Measurements from ENCODE around the gene CDH13. TPM values are rescaled to one million over a fixed set of nuclear protein-coding genes. Genes with fewer than 3 reads are reported as not detected.

CDH13 gene
- total and polyA plus RNA-seq, 2 experiments from 2014 or later = 1.6 to 4.4 TPM

DNA sequence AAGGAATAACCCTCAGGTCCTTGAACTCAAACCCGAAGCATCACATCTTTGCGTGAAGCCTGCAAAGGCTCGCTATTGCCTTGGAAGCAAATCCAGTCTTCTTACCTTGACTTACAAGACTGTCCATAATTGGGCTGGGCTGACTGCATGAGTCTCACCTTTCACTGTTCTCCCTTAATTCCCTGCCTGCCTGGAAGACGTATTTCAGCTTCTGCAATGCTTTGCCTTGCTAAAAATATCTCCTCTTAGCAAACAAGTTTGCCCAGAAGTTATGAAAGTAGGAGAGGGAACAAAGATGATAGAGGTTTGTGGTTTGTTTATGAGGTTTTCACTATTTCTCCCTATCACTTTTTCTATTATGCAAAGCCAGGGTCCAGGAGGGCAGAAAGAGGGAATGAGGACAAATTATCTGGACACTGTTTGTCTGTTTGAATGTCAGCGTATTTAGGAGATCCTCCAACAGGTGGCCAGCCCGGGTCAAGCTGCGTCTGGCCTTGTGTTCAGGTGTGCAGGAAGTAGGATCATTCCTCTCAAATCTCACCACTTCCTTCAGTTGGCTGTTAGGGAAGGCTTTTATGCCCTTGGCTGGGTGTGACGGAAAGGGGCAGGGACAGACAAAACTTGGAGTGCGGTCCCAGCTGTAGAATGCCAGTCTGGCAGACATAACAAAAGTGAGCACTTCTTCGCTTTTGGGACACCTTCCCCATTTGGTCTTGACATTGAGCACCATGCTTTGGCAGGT lies 488.9 kb downstream of the CDH13 start (continued):
- no peak for TF ChIP-seq POLR2AphosphoS5 (IDR thresholded peaks at IDR 0.05; ENCODE audit: low read depth)

DNA sequence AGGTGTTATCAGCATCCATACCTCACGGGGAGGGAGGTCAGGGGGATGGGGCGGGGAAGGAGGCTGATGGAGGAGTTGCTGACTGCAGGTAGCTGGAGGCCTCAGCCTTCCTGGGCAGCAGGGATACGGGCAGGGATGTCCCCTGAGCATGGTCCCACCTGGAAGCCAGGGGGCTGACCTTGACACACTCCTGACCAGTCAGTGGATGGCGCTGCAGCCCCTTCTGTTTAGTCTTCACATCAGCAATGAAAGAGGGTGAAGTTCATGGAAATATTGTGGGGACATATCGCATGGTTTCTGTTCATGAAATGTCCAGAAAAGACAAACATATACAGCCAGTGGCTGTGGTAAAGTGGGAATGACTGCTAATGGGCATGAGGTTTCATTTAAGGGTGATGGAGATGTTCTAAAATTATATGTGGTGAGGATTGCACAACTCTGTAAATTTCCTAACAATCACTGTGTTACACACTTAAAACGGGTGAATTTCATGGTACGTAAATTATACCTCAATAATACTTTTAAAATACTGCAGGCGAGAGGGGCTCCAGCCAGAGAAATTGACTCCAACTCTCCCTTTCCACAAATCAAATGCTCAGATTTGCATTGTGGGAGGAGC lies 489.6 kb downstream of the CDH13 start:
- Histone ChIP-seq H3K4me3 (no peak overlapping the region), H3K36me3 (ENCODE audit: insufficient read depth) (no peaks in the 10 kb centered on the region), H3K27me3 (ENCODE audit: insufficient read depth) (no peaks in the 10 kb centered on the region), H3K9me2 (ENCODE audit: insufficient read depth) (0 out of 2 replicates have a peak, but pooled peaks cover 4% of the 10 kb centered on the region), H4K20me1 (replicated peaks; ENCODE audit: insufficient read depth) (no peaks in the 10 kb centered on the region; the same call in 1 of the 2 replicates), H2AFZ (no peak overlapping the region), H3K4me2 (no peak overlapping the region), H3K27ac (ENCODE audit: low read depth) (no peak overlapping the region), H3K79me2 (replicated peaks; ENCODE audit: insufficient read depth) (no peaks in the 10 kb centered on the region), H3K4me1 (ENCODE audit: insufficient read depth) (peaks cover 19% of the 10 kb centered on the region), H3F3A (replicated peaks; ENCODE audit: low read depth) (no peaks in the 10 kb centered on the region)
- no peak overlapping the region for H3K4me3 Mint-ChIP-seq
- H3K9me3 Mint-ChIP-seq = no peaks in the 10 kb centered on the region
- no peak overlapping the region for H3K27ac Mint-ChIP-seq
- peak; percentile 39 for DNase-seq (ENCODE audit: low spot score)
- ATAC-seq = peak; percentile 42
- H3K36me3 Mint-ChIP-seq (ENCODE audit: low read depth) = no peaks in the 10 kb centered on the region
- H3K4me1 Mint-ChIP-seq = peaks cover 17% of the 10 kb centered on the region
- no peaks in the 10 kb centered on the region for H3K27me3 Mint-ChIP-seq (ENCODE audit: insufficient read depth, low read depth, poor library complexity)
- TF ChIP-seq, protein P1, sequence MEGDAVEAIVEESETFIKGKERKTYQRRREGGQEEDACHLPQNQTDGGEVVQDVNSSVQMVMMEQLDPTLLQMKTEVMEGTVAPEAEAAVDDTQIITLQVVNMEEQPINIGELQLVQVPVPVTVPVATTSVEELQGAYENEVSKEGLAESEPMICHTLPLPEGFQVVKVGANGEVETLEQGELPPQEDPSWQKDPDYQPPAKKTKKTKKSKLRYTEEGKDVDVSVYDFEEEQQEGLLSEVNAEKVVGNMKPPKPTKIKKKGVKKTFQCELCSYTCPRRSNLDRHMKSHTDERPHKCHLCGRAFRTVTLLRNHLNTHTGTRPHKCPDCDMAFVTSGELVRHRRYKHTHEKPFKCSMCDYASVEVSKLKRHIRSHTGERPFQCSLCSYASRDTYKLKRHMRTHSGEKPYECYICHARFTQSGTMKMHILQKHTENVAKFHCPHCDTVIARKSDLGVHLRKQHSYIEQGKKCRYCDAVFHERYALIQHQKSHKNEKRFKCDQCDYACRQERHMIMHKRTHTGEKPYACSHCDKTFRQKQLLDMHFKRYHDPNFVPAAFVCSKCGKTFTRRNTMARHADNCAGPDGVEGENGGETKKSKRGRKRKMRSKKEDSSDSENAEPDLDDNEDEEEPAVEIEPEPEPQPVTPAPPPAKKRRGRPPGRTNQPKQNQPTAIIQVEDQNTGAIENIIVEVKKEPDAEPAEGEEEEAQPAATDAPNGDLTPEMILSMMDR (conservative IDR thresholded peaks at IDR 0.05; ENCODE audit: low read depth in 2 of 2) = peak; percentile 43 to 74
- no peak for TF ChIP-seq EZH2phosphoT487 (IDR thresholded peaks at IDR 0.05; ENCODE audit: unreplicated experiment)

DNA sequence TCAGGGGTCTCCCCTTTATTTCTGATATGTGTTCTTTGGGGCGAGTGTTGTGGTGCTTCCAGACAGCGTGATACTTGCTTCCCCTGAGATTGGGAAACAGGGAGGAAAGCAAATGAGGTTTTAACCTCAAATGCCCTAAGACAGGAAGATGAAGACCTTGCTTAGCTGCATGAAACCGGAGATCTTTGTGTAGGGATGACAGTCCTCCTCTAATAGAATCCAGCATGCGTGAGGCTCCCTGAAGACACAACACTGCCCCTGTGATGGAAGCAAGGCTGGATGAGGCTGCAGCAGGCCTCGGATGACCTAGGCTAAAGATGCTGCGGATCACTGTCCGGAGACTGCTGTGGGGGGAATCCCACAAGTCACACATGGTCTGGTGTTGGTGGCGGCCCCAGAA lies 491.0 kb downstream of the CDH13 start:
- H3K4me1 Mint-ChIP-seq = peaks cover 17% of the 10 kb centered on the region
- no peak for DNase-seq (ENCODE audit: low spot score)
- no peak overlapping the region for H3K27ac Mint-ChIP-seq
- peaks cover 19% of the 10 kb centered on the region for H3K4me1 ChIP-seq (ENCODE audit: insufficient read depth)
- no peaks in the 10 kb centered on the region for H3K36me3 Mint-ChIP-seq (ENCODE audit: low read depth)
- no peaks in the 10 kb centered on the region for H3K36me3 ChIP-seq (ENCODE audit: insufficient read depth)
- H3K9me2 ChIP-seq (ENCODE audit: insufficient read depth) = 0 out of 2 replicates have a peak, but pooled peaks cover 4% of the 10 kb centered on the region
- H3K27me3 ChIP-seq (ENCODE audit: insufficient read depth) = no peaks in the 10 kb centered on the region
- H2AFZ ChIP-seq = no peak overlapping the region
- H3K9me3 Mint-ChIP-seq = no peaks in the 10 kb centered on the region
- TF ChIP-seq STAT1 (IDR thresholded peaks at IDR 0.05; ENCODE audit: unreplicated experiment) = no peak
- no peak for TF ChIP-seq NANOG (IDR thresholded peaks at IDR 0.05; ENCODE audit: borderline replicate concordance)
- TF ChIP-seq ZNF114 (CRISPR knock-in tag; IDR thresholded peaks at IDR 0.05) = no peak
- no peak for TF ChIP-seq JUNB (IDR thresholded peaks at IDR 0.05; ENCODE audit: unreplicated experiment)
- TF ChIP-seq EZH2 (IDR thresholded peaks at IDR 0.05; ENCODE audit: low read depth, unreplicated experiment) = no peak
- no peaks in the 10 kb centered on the region for H3F3A ChIP-seq (replicated peaks; ENCODE audit: low read depth)
- H3K27me3 Mint-ChIP-seq (ENCODE audit: insufficient read depth, low read depth, poor library complexity) = no peaks in the 10 kb centered on the region
- ATAC-seq = no peak
- H4K20me1 ChIP-seq (replicated peaks; ENCODE audit: insufficient read depth) = no peaks in the 10 kb centered on the region; the same call in 1 of the 2 replicates
- H3K4me3 Mint-ChIP-seq = no peak overlapping the region
- H3K4me2 ChIP-seq = no peak overlapping the region
- H3K4me3 ChIP-seq = no peak overlapping the region
- H3K79me2 ChIP-seq (replicated peaks; ENCODE audit: insufficient read depth) = no peaks in the 10 kb centered on the region
- no peak overlapping the region for H3K27ac ChIP-seq (ENCODE audit: low read depth)

Data from GM23338 (cell line).